ENCODE data around the gene DCDC2.
A peak's percentile ranks its signal among the peaks of the same experiment; 100 is the strongest.
"Not testable (repeated sequence)": the region's sequence is repeated elsewhere in the genome, so short reads cannot be mapped to it uniquely, and the experiment has no call there.

DCDC2 gene

DNA sequence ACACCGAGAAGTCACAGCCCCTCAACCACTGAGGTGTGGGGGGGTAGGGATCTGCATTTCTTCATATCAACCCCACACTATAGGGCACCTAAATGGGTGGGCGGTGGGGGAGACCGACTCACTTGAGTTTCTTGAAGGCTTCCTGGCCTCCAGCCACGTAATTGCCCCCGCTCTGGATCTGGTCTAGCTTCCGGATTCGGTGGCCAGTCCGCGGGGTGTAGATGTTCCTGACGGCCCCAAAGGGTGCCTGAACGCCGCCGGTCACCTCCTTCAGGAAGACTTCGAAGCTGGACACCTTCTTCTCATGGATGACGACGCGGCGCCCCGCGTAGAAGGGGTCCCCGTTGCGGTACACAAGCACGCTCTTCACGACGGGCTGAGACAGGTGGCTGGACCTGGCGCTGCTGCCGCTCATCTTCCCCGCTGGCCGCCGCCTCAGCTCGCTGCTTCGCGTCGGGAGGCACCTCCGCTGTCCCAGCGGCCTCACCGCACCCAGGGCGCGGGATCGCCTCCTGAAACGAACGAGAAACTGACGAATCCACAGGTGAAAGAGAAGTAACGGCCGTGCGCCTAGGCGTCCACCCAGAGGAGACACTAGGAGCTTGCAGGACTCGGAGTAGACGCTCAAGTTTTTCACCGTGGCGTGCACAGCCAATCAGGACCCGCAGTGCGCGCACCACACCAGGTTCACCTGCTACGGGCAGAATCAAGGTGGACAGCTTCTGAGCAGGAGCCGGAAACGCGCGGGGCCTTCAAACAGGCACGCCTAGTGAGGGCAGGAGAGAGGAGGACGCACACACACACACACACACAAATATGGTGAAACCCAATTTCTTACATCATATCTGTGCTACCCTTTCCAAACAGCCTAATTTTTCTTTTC lies at the start of gene DCDC2:
DCDC2 (minus strand) TSS at position 724 of the 883 bp plus-strand sequence; CDS start at position 415, 309 bp downstream.
- no peak for DNase-seq

DNA sequence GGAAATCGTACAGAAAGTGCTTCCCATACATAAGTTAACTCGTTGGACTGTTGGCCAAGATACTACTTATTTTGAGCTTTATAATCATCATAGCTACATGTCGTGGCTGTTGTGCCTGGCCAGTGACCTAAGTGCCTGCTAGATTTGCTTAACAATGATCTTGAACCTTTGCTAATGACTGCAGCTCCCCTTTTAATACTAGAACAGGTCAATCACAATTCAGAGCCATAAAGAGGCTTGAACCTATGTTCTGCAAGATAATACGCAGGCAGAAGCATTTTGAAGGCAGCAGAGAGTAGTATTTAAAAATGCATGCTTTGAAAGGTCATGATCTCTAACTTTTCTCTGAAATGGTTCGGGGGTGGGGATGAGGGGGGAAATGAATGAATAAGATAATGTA lies 47.4 kb upstream of the DCDC2 start:
- no peak for DNase-seq

DNA sequence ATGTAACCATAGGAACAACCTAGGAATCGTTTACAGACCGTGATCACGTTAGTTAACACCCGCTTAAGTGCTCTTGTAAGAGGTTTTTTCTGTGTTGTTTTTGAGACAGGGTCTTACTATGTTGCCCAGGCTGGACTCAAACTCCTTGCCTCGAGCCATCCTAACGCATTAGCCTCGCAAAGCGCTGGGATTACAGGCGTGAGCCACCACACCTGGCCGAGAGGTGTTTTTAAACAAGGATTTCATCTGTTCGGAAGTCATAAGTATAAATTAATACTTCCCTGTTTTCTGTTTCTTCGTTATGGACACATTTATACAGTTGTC lies 45.6 kb upstream of the DCDC2 start:
- no peak for DNase-seq

DNA sequence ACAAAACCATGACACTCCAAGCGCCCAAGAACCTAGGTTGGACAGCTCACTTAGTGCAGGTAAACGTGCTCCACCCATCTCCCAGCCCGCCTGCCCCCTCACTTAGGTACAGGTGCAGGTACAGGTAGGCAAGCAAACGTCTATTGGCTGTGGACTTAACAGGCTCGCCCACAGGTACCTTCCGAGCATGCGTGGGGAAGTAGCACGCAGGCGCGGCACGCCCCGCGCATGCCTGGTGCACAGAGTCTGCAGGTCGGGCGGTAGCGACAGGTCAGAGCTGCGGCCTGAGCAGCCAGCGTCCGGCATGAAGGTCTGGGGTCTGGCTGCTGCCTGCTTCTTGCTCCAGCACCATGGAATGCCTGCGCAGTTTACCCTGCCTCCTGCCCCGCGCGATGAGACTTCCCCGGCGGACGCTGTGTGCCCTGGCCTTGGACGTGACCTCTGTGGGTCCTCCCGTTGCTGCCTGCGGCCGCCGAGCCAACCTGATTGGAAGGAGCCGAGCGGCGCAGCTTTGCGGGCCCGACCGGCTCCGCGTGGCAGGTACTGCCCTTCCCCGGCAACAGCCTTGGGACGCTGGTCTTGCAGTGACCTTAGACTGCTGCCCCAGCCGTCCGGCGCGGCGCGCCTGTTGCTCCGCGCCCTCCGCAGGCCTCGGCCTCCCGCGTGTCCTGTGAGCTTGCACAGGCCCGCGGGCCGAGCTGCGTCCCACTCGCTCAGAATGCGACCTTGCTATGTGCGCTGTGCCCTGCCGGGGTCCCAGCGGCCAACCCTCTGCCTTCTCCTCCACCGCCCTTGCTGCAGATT lies 45.0 kb upstream of the DCDC2 start, which contains the start of gene MRS2:
MRS2 (plus strand) TSS at position 240 of the 804 bp plus-strand sequence; CDS start at position 351, 111 bp downstream.
- DNase-seq = peak; percentile 78

DNA sequence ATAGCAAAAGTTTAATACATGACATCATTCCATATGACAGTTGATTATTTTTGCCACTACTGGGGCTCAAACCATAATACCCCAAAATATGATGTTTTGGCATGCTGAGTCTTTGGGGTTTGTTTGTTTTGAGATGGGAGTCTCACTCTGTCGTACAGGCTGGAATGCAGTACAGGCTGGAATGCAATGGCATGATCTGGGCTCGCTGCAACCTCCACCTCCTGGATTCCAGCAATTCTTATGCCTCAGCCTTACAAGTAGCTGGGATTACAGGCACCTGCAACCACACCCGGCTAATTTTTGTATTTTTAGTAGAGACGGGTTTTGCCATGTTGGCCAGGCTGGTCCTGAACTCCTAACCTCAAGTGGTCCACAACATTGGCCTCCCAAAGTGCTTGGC lies 43.6 kb upstream of the DCDC2 start:
- no peak for DNase-seq

DNA sequence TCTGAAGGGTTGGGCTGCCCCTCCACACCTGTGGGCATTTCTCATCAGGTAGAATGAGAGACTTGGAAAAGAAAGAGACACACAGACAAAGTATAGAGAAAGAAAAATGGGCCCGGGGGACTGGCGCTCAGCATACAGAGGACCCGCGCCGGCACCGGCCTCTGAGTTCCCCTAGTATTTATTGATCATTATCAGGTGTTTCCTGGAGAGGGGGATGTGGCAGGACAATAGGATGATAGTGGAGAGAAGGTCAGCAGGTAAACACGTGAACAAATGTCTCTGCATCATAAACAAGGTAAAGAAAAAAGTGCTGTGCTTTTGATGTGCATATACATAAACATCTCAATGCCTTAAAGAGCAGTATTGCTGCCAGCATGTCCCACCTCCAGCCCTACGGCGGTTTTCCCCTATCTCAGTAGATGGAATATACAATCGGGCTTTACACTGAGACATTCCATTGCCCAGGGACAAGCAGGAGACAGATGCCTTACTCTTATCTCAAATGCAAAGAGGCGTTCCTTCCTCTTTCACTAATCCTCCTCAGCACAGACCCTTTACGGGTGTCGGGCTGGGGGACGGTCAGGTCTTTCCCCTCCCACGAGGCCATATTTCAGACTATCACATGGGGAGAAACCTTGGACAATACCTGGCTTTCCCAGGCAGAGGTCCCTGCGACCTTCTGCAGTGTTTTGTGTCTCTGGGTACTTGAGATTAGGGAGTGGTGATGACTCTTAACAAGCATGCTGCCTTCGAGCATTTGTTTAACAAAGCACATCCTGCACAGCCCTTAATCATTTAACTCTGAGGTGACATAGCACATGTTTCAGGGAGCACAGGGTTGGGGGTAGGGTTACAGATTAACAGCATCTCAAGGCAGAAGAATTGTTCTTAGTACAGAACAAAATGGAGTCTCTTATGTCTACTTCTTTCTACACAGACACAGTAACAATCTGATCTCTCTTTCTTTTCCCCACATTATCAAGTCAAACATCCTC lies 42.5 kb upstream of the DCDC2 start:
- DNase-seq = not testable (repeated sequence)

DNA sequence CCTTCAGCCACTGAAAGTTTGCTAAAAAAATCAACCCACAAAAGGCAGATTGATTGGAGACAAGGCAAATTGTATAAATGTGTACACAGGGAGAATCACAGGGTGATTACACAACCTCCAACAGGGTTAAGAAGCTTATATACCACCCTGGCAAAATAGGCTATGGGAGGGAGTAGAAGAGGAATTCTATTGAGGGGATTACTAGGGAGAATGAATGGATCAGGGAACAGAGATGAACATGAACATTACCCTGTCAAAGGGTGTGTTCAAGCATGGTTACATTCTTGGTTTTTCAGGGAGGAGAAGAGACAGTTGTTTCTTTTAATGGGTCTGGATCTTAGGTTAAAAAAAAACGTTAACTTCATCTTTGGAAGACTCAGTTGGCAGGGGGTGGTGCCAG lies 39.8 kb upstream of the DCDC2 start:
- DNase-seq = no peak

DNA sequence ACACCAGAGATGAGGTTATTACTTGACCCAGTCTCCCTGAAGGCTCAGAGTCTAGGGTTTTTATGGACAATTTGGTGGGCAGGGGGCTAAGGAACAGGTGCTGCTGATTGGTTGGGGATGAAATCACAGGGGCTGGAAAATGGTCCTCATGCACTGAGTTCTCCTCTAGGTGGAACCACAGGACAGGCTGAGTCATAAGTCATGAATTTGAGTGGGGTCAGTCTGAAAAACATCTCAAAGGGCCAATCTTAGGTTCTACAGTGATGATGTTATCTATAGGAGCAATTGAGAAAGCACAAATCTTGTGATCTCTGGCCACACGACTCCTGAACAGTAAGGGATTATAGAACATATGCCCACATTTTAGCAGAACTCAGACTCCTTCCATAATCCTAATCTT lies 39.0 kb upstream of the DCDC2 start:
- no peak for DNase-seq

DNA sequence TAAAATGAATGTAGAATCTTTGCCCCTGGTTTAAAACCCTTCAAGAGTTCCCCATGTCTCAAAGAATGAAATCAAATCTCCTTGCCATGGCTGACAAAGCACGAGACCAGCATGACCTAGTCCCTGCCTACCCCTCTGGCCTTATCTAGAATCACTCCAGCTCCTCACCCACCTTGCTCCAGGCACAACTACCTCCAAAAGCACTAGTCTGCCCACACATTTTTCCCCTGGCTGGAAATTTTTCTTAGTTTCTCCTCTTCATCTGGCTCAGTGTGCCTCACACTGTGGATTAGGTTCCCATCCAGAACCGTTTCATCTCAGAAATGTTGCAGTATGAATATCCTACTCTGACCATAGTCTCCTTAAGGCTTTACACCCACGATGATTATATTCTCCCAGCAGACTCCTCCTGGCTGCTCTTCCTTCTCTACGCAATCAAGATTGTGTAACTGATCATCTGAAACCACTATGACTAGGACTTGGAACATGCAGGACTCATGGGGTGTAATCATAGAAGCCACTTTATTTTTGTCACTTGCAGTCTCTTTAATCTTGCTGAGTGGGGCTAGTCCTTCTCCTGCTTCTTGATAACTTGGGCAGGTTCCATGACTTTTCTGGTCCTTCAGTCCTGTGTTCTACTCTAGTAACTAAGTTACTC lies 37.0 kb upstream of the DCDC2 start:
- no peak for DNase-seq

DNA sequence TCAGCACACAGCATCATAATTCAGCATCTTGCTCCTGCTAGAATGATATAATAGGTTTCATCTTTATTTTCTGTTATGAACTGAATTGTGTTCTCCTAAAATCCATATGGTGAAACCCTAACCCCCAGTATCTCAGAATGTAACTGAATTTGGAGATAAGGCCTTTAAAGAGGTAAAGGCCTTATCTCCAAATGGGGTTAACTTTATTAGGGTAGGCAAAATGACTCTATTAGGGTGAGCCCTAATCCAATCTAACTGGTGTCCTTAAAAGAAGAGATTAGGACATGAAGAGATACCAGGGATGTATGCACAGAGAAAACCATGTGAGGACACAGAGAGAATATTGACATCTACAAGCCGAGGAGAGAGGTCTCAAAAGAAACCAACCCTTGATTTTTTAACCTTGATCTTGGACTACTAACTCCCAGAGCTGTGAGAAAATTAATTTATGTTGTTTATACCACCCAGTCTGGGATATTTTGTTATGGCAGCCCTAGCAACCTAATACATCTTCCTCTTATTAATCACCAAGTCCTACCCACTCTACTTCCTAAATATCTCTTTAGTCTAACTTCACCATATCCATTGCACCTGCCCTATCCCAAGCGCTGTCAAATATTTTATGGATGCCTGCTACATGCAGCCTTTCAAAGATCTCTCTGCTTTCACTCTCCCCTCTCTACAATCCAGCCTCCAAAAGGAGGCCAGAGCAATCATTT lies 36.4 kb upstream of the DCDC2 start:
- DNase-seq = no peak

DNA sequence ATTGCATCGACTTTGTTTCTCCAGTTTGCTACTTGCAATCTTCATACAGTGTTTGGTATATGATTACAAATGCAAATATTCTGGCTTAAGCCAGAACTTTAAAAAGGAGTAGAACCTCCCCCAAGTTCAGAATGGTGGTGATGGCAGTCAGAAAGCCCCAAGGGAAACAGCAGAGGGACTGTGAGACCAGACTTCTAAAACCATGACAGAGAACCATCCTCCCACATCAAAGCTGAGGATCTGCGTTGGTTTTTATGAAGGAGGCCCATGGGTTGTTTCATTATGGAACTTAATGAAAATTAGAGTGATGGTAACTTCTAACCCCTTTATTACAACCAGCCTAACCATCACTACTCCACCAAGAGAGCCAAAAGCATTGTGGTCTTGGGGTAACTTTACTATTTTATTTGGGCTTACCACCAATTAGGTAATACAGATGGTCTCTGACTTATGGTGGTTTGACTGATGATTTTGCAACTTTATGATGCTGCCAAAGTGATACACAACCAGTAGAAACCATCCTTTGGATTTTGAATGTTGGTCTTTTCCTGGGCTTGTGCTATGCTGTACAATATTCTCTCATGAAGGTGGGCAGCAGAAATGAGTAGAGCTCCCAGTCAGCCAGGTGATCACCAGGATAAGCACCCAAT lies 34.0 kb upstream of the DCDC2 start:
- DNase-seq = no peak

DNA sequence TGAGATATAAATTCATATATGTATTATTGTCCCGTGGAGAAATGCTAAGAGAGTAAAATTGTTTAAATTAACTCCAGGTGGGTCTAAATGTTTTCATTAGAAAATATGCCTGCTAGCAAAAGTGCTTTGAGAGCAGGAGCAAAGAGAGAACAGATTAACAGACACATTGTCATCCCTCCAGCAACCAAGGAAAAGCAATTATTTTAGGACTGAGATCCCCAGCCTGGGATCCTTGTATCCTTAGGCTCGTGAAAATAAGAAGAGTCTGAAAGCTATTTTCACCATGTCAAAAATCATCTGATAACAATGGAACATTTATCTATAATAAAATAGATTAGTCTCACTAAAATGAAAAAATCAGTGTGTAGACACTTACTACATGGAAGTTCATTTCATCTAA lies 33.3 kb upstream of the DCDC2 start:
- DNase-seq = no peak

DNA sequence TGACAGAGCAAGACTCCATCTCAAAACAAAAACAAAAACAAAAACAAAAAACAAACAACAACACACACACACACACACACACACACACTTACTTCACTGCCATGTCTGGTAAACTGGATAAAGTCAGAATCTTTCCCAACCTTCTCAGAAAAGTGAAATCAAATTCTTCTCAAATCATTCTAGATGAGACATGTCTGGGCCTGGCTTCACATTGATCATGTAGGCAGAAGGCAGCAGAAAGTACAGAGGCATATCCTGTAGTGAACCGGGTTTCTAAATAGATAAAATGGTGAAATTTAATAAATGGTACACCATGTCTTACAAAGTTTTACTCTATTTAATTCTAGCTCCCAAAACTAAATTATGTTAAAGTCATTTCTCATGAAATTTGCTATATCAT lies 30.0 kb upstream of the DCDC2 start:
- DNase-seq = no peak

DNA sequence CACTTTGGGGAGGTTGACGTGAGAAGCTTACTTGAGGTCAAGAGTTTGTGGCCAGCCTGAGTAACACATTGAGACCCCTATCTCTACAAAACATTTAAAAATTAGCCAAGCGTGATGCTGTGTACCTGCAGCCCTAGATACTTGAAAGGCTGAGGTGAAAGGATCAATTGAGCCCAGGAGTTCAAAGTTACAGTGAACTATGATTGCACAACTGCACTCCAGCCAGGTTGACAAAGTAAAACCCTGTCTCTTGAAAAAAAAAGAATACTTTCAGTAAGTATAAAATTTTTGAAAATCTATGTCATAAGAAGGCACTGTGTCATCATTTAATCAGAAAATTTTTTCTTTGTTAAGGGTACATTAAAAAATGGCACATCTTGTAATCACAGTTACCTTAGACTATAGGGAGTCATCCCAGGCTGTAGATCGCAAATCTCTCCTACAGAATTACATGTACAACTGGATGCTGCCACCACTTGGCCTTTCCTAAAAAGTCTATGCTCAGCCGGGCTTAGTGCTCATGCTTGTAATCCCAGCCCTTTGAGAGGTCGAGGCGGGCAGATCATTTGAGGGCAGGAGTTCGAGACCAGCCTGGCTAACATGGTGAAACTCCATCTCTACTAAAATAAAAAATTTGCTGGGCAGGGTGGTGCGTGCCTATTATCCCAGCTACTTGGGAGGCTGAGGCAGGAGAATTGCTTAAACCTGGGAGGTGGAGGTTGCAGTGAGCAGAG lies 27.8 kb upstream of the DCDC2 start:
- no peak for DNase-seq

DNA sequence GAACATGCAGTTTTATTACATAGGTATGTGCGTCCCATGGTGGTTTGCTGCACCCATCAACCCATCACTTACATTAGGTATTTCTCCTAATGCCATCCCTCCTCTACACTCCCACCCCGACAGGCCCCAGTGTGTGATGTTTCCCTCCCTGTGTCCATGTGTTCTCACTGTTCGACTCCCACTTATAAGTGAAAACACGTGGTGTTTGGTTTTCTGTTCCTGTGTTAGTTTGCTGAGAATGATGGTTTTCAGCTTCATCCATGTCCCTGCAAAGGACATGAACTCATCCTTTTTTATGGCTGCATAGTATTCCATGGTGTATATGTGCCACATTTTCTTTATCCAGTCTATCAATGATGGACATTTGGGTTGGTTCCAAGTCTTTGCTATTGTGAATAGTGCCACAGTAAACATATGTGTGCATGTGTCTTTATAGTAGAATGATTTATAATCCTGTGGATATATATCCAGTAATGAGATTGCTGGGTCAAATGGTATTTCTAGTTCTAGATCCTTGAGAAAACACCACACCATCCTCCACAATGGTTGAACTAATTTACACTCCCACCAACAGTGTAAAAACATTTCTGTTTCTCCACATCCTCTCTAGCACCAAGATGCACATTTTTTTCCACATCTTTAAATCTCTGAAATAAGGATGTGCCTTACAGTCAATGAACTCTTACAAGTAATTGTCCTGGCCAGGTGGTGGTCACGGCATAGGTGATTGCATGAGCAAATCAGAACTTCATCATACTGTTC lies 26.7 kb upstream of the DCDC2 start:
- DNase-seq = not testable (repeated sequence)

DNA sequence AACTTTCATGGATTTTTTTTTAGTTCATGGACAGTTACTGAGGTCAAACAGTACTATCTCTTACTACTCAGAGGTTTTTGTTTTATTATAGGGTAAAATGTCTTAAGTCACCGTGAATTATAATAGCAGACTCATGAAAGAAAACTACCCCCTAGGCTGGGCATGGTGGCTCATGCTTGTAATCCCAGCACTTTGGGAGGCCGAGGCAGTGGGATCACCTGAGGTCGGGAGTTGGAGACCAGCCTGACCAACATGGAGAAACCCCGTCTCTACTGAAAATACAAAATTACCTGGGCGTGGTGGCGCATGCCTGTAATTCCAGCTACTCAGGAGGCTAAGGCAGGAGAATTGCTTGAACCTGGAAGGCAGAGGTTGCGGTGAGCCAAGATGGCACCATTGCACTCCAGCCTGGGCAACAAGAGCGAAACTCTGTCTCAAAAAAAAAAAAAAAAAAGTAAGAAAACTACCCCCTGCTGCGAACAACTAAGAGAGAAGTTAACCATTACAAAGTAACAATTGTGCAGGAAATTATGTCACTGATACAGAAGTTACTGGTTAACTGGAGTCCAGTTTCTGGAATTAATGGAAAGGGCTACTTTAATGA lies 25.1 kb upstream of the DCDC2 start:
- DNase-seq = not testable (repeated sequence)

DNA sequence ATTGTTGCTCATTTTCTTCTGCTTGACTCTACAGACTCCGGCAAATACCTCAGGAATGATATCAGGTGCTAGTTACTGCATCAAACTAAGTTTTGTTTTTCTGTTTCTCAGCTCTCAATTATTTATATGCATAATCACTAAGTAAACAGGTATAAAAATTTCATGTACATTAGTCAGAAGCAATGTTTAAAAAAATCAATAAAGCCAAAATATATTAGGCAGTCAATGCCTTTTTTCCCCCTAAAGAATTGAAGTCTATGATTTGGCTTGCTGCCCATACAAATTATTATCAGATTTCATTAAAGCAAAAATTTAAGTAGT lies 24.3 kb upstream of the DCDC2 start:
- DNase-seq = no peak

DNA sequence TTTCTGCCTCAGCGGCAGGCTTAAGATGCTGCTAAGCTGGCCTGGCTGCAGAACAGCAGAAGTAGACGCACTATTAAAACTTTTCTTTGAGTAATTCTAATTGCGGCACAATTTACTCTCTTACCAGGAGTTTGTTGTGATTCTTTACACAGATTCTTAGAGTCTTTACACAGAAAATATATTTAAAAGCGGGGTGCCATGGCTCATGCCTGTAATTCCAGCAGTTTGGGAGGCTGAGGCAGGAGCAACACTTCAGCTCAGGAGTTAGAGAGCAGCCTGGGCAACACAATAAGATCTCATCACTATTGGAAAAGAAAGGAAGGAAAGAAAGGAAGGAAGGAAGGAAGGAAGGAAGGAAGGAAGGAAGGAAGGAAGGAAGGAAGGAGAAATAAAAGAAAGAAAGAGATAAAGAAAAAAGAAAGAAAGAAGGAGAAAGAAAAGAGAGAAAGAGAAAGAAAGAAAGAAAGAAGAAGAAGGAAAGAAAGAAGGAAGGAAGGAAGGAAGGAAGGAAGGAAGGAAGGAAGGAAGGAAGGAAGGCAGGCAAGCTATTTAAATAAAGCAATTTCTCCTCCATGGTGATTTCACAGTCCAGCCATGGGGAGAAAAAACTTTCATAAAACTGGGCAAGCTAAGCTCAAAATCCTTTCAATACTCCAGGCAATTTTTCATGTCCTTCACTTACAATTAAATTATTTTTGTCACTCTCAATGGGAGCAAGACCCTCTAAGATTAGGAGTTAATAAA lies 23.8 kb upstream of the DCDC2 start:
- no peak for DNase-seq

All from GDM1 (cell line).